22Rv1 (cell line): Measurements from ENCODE around the gene ASCC2.
"Not testable (repeated sequence)": the region's sequence is repeated elsewhere in the genome, so short reads cannot be mapped to it uniquely, and the experiment has no call there.

Source experiments
- H3K27ac ChIP-seq: fragments of 450-650 bp; 2 replicates; pipeline ENCODE4 v1.5.1; 2017
- ZFX ChIP-seq: fragments of 450-650 bp; IDR thresholded peaks from 2 replicates; pipeline ENCODE4 v1.6.1; 2017; ENCODE audit warnings: antibody characterized with exemption, borderline replicate concordance
- TF ChIP-seq, protein P1 (sequence below): fragments of 450-650 bp; IDR thresholded peaks from 2 replicates; pipeline ENCODE4 v1.5.1; 2017; ENCODE audit warnings: mild to moderate bottlenecking

The ASCC2 gene

DNA sequence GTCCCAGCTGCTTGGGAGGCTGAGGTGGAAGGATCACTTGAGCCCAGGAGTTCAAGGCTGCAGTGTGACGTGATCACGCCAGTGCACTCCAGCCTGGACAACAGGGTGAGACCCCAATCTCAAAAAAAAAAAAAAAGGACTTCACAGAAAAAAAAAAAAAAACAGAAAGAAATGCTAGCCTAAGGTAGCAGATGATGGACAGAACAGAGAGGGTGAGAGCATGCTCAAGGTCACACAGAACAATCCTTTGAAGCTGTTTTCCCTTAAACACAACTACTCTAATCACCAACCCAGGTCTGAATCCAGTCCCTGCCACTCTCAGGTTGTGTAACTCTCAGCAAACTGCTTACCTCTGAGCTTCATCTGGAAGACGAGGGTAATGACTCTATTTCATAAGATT, 81.0 kb downstream of the ASCC2 start:
- TF ChIP-seq ZFX: no peak
- TF ChIP-seq, protein P1, sequence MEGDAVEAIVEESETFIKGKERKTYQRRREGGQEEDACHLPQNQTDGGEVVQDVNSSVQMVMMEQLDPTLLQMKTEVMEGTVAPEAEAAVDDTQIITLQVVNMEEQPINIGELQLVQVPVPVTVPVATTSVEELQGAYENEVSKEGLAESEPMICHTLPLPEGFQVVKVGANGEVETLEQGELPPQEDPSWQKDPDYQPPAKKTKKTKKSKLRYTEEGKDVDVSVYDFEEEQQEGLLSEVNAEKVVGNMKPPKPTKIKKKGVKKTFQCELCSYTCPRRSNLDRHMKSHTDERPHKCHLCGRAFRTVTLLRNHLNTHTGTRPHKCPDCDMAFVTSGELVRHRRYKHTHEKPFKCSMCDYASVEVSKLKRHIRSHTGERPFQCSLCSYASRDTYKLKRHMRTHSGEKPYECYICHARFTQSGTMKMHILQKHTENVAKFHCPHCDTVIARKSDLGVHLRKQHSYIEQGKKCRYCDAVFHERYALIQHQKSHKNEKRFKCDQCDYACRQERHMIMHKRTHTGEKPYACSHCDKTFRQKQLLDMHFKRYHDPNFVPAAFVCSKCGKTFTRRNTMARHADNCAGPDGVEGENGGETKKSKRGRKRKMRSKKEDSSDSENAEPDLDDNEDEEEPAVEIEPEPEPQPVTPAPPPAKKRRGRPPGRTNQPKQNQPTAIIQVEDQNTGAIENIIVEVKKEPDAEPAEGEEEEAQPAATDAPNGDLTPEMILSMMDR: no peak
- H3K27ac ChIP-seq: no peak overlapping the region

DNA sequence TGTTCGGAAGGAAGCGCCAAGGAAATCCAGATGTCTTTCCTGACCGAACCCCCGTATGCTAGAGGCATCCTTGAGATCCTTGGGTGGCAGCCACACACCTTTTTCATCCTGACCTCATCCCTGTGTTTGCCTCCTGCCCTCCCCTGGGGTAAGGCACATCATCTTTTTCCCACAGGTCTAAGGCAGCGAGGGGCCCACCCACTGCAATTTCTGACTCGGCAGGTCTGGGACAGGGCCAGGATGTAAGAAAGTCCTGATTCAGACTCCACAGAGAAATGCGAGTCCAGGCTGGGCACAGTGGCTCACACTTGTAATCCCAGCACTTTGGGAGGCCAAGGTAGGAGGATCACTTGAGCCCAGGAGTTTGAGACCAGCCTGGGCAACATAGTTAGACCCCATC, 81.7 kb downstream of the ASCC2 start:
- no peak overlapping the region for H3K27ac ChIP-seq
- TF ChIP-seq ZFX: no peak
- TF ChIP-seq, protein P1: no peak

DNA sequence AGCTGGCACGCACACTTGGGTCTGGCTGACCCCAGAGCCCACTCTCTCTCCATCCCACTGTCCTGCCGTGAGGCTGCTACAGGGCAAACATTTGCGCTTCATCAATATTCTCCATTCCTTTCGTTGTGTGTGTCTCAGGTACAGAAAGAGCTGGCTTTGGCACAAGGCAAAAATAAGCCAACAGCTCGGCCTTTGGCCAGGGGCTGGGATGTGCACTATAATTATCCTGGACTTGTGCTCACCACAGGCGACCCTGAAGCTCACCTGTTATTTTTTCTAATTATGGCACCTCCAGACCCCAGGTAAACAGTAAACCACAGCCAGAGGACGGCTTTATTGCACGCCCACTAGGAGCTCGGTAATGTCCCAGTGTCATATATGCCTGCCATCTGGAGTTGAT, 82.2 kb downstream of the ASCC2 start:
- no peak for TF ChIP-seq ZFX
- TF ChIP-seq, protein P1: no peak
- H3K27ac ChIP-seq: no peak overlapping the region

DNA sequence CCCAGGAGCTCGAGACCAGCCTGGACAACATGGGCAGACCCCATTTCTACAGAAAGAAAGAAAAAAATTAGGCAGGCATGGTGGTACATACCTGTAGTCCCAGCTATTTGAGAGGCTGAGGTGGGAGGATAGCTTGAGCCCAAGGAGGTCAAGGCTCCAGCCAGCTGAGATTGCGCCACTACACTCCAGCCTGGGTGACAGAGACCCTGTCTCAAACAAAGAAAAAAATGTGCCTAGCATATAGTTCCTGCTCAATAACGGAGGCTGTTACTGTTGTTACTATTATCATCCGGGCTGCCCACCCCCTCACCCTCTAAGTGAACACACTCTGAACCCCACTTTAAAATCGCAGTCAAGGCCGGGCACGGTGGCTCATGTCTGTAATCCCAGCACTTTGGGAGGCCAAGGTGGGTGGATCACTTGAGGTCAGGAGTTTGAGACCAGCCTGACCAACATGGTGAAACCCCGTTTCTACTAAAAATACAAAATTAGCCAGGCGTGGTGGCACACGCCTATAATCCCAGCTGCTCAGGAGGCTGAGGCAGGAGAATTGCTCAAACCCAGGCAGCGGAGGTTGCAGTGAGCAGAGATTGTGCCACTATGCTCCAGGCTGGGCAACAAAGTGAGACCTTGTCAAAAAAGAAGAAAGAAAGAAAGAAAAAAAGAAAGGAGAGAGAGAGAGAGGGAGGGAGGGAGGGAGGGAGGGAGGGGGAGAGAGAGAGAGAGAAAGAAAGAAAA, 83.2 kb downstream of the ASCC2 start:
- not testable (repeated sequence) for H3K27ac ChIP-seq

DNA sequence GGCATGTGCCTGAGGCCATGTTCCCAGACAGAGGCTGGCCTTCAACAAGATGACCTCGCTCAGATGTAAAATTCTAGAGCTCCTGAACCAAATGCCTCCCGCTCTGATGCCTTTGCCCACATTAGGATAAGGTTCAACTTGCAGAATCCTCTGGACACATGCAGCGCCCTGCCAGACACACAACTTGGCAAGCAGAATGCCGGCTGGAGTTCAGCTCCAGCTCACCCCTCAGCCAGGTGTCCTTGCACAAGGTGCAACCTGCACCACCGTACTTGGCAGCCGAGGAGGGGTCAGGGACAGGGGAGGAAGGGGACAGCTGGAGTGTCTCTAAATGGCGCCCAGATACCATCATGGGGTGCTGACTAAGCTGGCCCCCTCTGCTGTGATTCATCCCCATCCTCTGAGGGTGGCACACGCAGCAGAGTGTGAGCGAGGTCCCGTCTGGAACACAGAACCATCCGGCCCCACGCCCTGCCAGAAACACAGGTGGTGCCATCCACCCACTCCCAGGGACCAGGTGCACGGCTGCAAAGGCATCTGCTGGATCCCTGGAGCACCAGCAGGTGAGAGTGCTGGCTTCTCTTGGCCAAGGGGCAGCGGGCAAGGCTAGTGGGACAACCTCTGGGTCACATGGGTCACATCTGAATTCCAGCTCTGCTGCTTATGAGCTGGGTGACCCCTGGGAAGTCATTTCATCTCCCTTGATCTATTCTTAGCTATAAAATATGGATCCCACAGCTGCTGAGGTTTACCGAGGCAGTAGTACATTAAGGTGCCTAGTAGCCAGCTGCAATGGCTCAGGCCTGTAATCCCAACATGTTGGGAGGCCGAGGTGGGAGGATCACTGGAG, 84.0 kb downstream of the ASCC2 start:
- no peak for TF ChIP-seq ZFX
- TF ChIP-seq, protein P1: no peak
- H3K27ac ChIP-seq: no peak overlapping the region

DNA sequence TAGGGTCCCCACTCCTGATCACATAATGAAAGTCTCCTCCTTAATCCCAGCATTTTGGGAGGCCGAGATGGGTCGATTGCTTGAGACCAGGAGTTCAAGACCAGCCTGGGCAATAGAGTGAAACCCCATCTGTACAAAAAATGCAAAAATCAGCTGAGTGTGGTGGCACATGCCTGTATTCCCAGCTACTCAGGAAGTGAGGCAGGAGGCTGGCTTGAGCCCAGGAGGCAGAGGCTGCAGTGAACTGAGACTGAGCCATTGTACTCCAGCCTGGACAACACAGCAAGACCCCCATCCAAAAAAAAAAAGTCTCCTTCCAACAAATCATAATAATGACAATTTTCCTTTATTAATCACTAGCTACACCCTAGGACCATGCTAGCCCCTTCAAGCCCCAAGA, 86.4 kb downstream of the ASCC2 start:
- no peak overlapping the region for H3K27ac ChIP-seq
- no peak for TF ChIP-seq ZFX
- TF ChIP-seq, protein P1: no peak

DNA sequence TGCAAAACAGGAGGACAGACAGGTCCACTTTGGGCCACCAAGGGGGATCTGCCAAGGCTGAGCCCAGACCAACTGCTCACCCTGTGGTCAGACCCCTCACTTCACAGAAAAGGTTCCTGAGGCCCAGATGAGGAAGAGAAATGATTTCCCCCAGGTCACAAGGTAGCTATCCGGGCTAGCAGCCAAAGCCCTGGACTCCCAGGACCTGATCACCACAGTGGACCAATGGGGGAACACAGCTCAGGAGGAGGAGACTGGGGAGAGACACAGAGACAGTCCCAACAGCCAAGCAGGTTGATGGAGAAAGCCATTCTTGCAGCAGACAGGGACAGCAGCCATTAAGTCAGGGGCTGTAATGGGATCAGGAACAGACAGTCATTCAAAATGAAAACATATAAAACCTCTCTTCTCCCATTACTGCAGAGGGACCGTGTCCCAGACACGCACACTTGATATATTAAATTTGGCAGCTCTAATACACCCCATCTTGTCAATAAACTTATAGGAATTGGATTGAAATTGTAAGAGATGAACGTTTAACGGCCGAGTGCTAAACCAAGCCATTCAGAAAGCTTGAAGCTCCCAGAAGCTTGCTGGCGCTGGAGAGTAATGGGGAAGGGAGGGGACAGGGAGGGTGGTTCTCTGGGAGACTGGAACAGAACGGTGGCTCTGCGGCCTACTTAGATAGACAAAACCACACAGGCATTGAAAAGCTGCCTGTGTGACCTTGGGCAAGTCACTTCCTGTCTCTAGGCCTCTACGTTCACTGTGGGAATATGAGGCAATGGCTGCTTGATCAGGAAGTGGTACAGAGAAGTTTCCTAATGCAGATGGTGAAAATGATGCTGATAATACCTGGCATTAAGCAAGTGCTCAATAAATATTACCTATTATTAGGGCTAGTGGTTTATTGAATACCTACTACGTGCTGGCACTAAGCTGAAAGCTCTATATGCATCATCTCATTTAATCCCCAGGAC, 87.2 kb downstream of the ASCC2 start:
- H3K27ac ChIP-seq: no peak overlapping the region

More for the DNA sequence above, 87.2 kb downstream of the ASCC2 start:
- TF ChIP-seq, protein P1: no peak
- TF ChIP-seq ZFX: no peak
